ENCODE data around the gene NLK. TPM values are rescaled to one million over a fixed set of nuclear protein-coding genes. Genes with fewer than 3 reads are reported as not detected.

Gene NLK
- total and polyA plus RNA-seq, 2 donors (not counting 3 experiments of a cell fraction or from before 2014, with no cell fraction given) = 23.8 to 34.2 TPM

DNA sequence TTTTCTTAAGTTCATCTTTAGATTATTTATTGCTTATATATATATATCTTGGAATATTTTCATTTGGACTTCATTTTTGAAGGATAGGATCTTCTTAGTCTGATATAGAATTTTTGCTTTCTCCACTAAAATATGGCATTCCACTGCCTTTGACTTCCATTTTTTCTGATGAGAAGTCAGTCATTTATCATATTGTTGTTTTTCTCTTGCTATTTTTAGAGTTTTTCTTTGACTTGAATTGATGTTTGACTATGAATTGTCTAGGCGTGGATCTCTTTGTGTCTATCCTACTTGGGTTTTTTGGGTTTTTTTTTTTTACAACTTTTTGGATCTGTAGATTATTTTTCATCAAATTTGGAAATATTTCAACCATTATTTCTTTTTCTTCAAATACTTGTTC, 67.7 kb downstream of the NLK start:
- Histone ChIP-seq H2AFZ (ENCODE audit: low read depth, low read length) (no peak overlapping the region), H4K20me1 (replicated peaks; ENCODE audit: control insufficient read depth, extremely low read depth, insufficient read depth, low read length) (no peaks in the 10 kb centered on the region), H3K9ac (replicated peaks; ENCODE audit: extremely low read depth, insufficient read depth, low read length) (no peak overlapping the region), H3K27ac (ENCODE audit: insufficient read depth, low read depth, low read length) (no peak overlapping the region), H3K4me2 (ENCODE audit: insufficient read depth, low read length) (no peak overlapping the region), H3K9me3 (replicated peaks; ENCODE audit: control insufficient read depth, insufficient read depth, low read length) (no peaks in the 10 kb centered on the region), H3K4me1 (ENCODE audit: control insufficient read depth, extremely low read depth, insufficient read depth, low read length) (peaks cover 21% of the 10 kb centered on the region), H3K9me1 (replicated peaks; ENCODE audit: control insufficient read depth, extremely low read depth, insufficient read depth, low read length) (no peaks in the 10 kb centered on the region), H3K36me3 (ENCODE audit: control insufficient read depth in 2 of 2, extremely low read depth in 1 of 2, insufficient read depth in 2 of 2, low read length in 2 of 2) (no peaks in the 10 kb centered on the region), H3K27me3 (ENCODE audit: control insufficient read depth in 2 of 2, insufficient read depth in 2 of 2, low read length in 2 of 2) (no peaks in the 10 kb centered on the region), H3K4me3 (replicated peaks in 1 of 3; ENCODE audit: insufficient read depth in 1 of 3, low read depth in 1 of 3, low read length in 3 of 3) (no peak overlapping the region), H3K79me2 (ENCODE audit: control insufficient read depth, insufficient read depth, low read length) (peaks cover 23% of the 10 kb centered on the region)
- no TSS peak for BruUV-seq (replicated peaks)
- intact Hi-C loops (cut with micrococcal nuclease) = no loop called here
- no peak for FAIRE-seq
- ChIA-PET POLR2A (no interaction called here), CTCF (no interaction called here)
- DNase-seq (ENCODE audit: low read depth, low spot score) = no peak
- TF ChIP-seq, protein P1, sequence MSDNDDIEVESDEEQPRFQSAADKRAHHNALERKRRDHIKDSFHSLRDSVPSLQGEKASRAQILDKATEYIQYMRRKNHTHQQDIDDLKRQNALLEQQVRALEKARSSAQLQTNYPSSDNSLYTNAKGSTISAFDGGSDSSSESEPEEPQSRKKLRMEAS (IDR thresholded peaks at IDR 0.05; ENCODE audit: insufficient read depth, insufficient read length) = no peak
- TF ChIP-seq GATA2 (IDR thresholded peaks at IDR 0.05; ENCODE audit: insufficient read depth, insufficient read length, low read depth, low read length) (no peak), POLR2A (IDR thresholded peaks at IDR 0.05; ENCODE audit: low read depth, low read length) (no peak), JUN (IDR thresholded peaks at IDR 0.05; ENCODE audit: borderline replicate concordance, insufficient read depth, insufficient read length, low read depth) (no peak), EZH2 (IDR thresholded peaks at IDR 0.05; ENCODE audit: borderline replicate concordance, low read depth, low read length, severe bottlenecking) (no peak), POLR2AphosphoS5 (IDR thresholded peaks at IDR 0.05; ENCODE audit: insufficient read depth, low read depth, low read length) (no peak), MYC (IDR thresholded peaks at IDR 0.05; ENCODE audit: low read depth, low read length) (no peak), FOS (IDR thresholded peaks at IDR 0.05; ENCODE audit: borderline replicate concordance, insufficient read depth, low read length) (no peak)
- TF ChIP-seq, protein P2, sequence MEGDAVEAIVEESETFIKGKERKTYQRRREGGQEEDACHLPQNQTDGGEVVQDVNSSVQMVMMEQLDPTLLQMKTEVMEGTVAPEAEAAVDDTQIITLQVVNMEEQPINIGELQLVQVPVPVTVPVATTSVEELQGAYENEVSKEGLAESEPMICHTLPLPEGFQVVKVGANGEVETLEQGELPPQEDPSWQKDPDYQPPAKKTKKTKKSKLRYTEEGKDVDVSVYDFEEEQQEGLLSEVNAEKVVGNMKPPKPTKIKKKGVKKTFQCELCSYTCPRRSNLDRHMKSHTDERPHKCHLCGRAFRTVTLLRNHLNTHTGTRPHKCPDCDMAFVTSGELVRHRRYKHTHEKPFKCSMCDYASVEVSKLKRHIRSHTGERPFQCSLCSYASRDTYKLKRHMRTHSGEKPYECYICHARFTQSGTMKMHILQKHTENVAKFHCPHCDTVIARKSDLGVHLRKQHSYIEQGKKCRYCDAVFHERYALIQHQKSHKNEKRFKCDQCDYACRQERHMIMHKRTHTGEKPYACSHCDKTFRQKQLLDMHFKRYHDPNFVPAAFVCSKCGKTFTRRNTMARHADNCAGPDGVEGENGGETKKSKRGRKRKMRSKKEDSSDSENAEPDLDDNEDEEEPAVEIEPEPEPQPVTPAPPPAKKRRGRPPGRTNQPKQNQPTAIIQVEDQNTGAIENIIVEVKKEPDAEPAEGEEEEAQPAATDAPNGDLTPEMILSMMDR (IDR thresholded peaks at IDR 0.05; ENCODE audit: extremely low read depth in 1 of 2, insufficient read depth in 1 of 2, low read depth in 1 of 2, low read length in 2 of 2) = no peak
- dilution Hi-C loops (cut with MboI; ENCODE audit: extremely low pct_ligation_motif_present, low sequenced_read_pairs) = no loop called here

Data from endothelial cell of umbilical vein (primary cell).